T-helper 17 cell (primary cell): ENCODE measurements around the gene CACNG7. TPM values are rescaled to one million over a fixed set of nuclear protein-coding genes. Genes with fewer than 3 reads are reported as not detected.

Source experiments
- ATAC-seq: fragments of 150-1000 bp; cut with Tn5 transposase; 2 replicates; pipeline ENCODE4 v1.10.0; 2021; ENCODE audit warnings: mild to moderate bottlenecking, moderate library complexity
- DNase-seq, 3 donors: peaks; one replicate each; pipeline versions ENCODE4 v3.0.0 to v3.0.0-alpha.2; 2020 to 2021
- H3K9me3 ChIP-seq: one replicate; pipeline ENCODE4 v1.7.0; 2013; ENCODE audit warnings: low read length, mild to moderate bottlenecking; ENCODE audit not compliant: control insufficient read depth, poor library complexity, severe bottlenecking
- H3K27ac Mint-ChIP-seq: one replicate; pipeline ENCODE4 v1.8.0; 2022; ENCODE audit warnings: mild to moderate bottlenecking, moderate library complexity, mixed read lengths
- H3K27me3 Mint-ChIP-seq: one replicate; pipeline ENCODE4 v1.8.0; 2022; ENCODE audit warnings: mixed read lengths
- H3K36me3 Mint-ChIP-seq: one replicate; pipeline ENCODE4 v1.8.0; 2022; ENCODE audit warnings: low read depth, mixed read lengths
- H3K4me1 Mint-ChIP-seq: one replicate; pipeline ENCODE4 v1.8.0; 2022; ENCODE audit warnings: mild to moderate bottlenecking, mixed read lengths
- H3K4me3 Mint-ChIP-seq: one replicate; pipeline ENCODE4 v1.8.0; 2022; ENCODE audit warnings: mild to moderate bottlenecking, moderate library complexity, mixed read lengths
- total RNA-seq, 4 donors: library from RNA in 2 of 4; stranded (reverse) in 2 of 4; gene quantifications; one replicate each; pipeline ENCODE4 v1.2.3 and lab custom pipeline; 2022 to 2026

Gene CACNG7
- total RNA-seq, 2 donors from 2014 or later: not detected

GRCh38 chr19:53904909-53905308 lies 4.2 kb upstream of the CACNG7 start:
- H3K9me3 ChIP-seq: no peaks in the 10 kb centered on the region
- Mint-ChIP-seq H3K27ac (no peak overlapping the region), H3K27me3 (peaks cover 49% of the 10 kb centered on the region), H3K4me1 (peaks cover 22% of the 10 kb centered on the region), H3K4me3 (no peak overlapping the region), H3K36me3 (peaks cover 16% of the 10 kb centered on the region)
- ATAC-seq: no peak
- DNase-seq: no peak

DNA sequence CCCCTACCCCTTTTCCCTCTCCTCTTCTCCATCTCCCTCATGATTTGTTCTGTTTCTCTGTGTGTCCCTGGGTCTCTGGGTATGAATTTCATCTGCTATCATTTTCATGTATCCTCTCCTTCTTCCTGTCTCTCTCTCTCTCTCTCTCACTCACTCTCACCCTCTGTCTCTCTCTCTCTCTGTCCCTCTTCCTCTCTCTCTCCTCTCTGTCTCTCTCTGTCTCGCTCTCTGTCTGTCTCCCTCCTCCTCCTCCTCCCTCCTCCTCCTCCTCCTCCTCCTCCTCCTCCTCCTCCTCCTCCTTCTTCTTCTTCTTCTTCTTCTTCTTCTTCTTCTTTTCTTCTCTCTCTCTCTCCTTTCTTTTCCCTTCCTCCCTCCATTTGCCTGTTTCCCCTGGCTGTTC lies 3.3 kb upstream of the CACNG7 start:
- Mint-ChIP-seq H3K27ac (no peak overlapping the region), H3K27me3 (peaks cover 53% of the 10 kb centered on the region), H3K36me3 (peaks cover 21% of the 10 kb centered on the region), H3K4me1 (peaks cover 27% of the 10 kb centered on the region), H3K4me3 (peak overlapping the region; percentile 4)
- ATAC-seq (no peak), DNase-seq (no peak)
- no peaks in the 10 kb centered on the region for H3K9me3 ChIP-seq

DNA sequence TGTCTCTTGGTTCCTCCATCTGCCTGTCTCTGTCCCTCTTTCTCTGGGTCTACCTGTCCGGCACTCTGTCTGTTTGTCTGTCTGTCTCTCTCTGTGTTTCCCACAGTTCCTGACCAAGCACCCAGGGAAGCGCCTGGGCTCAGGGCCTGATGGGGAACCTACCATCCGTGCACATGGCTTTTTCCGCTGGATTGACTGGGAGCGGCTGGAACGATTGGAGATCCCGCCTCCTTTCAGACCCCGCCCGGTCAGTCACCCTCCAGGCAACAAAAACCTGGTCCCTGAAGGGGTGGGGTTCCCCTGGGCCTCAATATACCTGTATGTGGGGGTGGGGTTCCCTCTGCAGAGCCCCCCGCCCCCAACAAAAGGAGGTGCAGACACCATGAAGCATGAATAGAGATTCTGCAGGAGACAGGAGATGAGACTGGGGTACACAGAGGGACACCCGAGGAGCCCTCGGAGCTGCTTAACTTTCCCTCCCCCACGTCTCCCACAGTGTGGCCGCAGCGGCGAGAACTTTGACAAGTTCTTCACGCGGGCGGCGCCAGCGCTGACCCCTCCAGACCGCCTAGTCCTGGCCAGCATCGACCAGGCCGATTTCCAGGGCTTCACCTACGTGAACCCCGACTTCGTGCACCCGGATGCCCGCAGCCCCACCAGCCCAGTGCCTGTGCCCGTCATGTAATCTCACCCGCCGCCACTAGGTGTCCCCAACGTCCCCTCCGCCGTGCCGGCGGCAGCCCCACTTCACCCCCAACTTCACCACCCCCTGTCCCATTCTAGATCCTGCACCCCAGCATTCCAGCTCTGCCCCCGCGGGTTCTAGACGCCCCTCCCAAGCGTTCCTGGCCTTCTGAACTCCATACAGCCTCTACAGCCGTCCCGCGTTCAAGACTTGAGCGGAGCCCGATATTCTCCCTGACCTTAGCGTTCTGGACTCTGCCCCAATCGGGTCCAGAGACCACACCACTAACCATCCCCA lies 2.6 kb upstream of the CACNG7 start:
- DNase-seq (peak; percentile 45 to 66 (median 57)), ATAC-seq (peak; percentile 64)
- no peaks in the 10 kb centered on the region for H3K9me3 ChIP-seq
- Mint-ChIP-seq H3K36me3 (peaks cover 22% of the 10 kb centered on the region), H3K27me3 (peaks cover 57% of the 10 kb centered on the region), H3K4me1 (peaks cover 27% of the 10 kb centered on the region), H3K27ac (no peak overlapping the region), H3K4me3 (peak overlapping the region; percentile 50)

- peaks cover 27% of the 10 kb centered on the region for H3K4me1 Mint-ChIP-seq
- H3K36me3 Mint-ChIP-seq: peaks cover 22% of the 10 kb centered on the region
- H3K27me3 Mint-ChIP-seq: peaks cover 64% of the 10 kb centered on the region
- no peak for ATAC-seq
- peak overlapping the region; percentile 5 for H3K4me3 Mint-ChIP-seq
- no peak overlapping the region for H3K27ac Mint-ChIP-seq
- no peaks in the 10 kb centered on the region for H3K9me3 ChIP-seq
- no peak for DNase-seq
Observed at GRCh38 chr19:53907193-53907581, 1.9 kb upstream of the CACNG7 start.

GRCh38 chr19:53907690-53908089 lies 1.4 kb upstream of the CACNG7 start:
- H3K4me1 Mint-ChIP-seq: peaks cover 27% of the 10 kb centered on the region
- no peak overlapping the region for H3K27ac Mint-ChIP-seq
- no peak for ATAC-seq
- peak overlapping the region; percentile 22 for H3K4me3 Mint-ChIP-seq
- no peak for DNase-seq
- H3K36me3 Mint-ChIP-seq: peaks cover 22% of the 10 kb centered on the region
- peaks cover 69% of the 10 kb centered on the region for H3K27me3 Mint-ChIP-seq
- no peaks in the 10 kb centered on the region for H3K9me3 ChIP-seq

DNA sequence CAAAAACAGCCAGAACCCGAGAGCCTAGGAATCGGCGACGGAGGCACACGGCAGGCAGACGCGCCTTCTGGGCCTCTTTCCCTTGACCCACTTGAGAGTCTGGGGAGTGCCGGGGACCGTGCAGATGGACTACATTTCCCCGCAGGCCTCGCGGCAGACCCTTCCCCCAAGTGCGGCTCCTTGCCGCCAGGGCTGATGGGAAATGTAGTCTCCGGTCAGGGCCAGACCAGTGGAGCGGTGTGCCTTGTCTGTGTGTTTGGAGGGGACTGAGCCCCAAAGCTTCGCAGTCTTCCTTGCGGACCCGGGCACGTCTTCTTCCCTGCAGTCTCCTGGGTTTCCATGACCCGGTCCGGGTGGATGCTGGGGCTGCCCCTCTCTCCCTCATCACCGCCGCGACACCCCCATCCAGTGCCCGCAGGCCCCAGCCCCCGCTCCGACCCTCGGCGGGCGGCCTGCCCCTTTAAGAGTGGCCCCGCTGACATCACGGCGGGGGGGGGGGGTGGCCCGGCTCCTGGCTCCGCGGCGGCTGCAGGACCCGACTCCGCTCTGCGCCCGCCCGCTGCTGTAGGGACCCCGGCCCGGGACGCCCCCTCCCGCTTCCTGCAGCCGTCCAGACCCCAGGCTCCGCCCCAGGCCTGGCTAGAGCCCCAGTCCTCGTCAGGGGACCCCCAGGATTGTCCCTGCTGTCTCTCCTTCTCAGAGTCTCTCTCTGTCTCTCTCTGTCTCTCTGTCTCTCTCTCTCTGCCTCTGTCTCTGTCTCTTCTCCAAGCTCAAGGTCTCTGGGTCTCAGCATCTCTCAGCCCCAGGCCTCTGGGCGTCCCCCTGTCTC lies 758 bp upstream of the CACNG7 start:
- H3K4me1 Mint-ChIP-seq: peaks cover 27% of the 10 kb centered on the region
- H3K27ac Mint-ChIP-seq: no peak overlapping the region
- peak; percentile 73 for ATAC-seq
- peak overlapping the region; percentile 47 for H3K4me3 Mint-ChIP-seq
- H3K27me3 Mint-ChIP-seq: peaks cover 71% of the 10 kb centered on the region
- DNase-seq: peak in 1 of 3 donors; percentile 22
- no peaks in the 10 kb centered on the region for H3K9me3 ChIP-seq
- H3K36me3 Mint-ChIP-seq: peaks cover 22% of the 10 kb centered on the region

- no peak for DNase-seq
- H3K4me3 Mint-ChIP-seq: no peak overlapping the region
- peaks cover 27% of the 10 kb centered on the region for H3K4me1 Mint-ChIP-seq
- no peak overlapping the region for H3K27ac Mint-ChIP-seq
- H3K9me3 ChIP-seq: no peaks in the 10 kb centered on the region
- peaks cover 67% of the 10 kb centered on the region for H3K27me3 Mint-ChIP-seq
- peaks cover 22% of the 10 kb centered on the region for H3K36me3 Mint-ChIP-seq
- ATAC-seq: no peak
Observed at GRCh38 chr19:53909471-53910169, 542 bp downstream of the CACNG7 start.

DNA sequence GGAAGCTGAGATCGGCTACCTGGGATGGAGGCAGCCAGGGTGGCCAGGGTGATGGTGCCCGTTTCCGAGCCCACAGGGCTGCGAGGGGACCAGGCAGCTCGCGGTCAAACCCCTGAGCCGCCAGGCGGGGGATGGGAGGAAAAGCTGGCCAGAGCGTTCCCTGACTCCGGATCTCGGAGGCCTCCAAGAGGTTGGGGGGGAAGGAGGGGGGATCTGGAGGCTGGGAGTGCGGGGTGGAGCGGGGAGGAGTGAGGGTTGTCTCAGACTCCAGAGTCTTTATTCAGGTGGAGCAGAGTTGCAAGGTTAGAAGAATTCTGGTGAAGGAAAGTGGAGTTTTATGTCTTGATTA lies 1.1 kb downstream of the CACNG7 start:
- Mint-ChIP-seq H3K36me3 (peaks cover 22% of the 10 kb centered on the region), H3K27ac (no peak overlapping the region), H3K27me3 (peaks cover 62% of the 10 kb centered on the region), H3K4me1 (peaks cover 27% of the 10 kb centered on the region), H3K4me3 (no peak overlapping the region)
- DNase-seq (no peak), ATAC-seq (no peak)
- no peaks in the 10 kb centered on the region for H3K9me3 ChIP-seq

GRCh38 chr19:53912653-53913052 lies 3.6 kb downstream of the CACNG7 start:
- H3K9me3 ChIP-seq: no peaks in the 10 kb centered on the region
- Mint-ChIP-seq H3K36me3 (peaks cover 13% of the 10 kb centered on the region), H3K4me3 (no peak overlapping the region), H3K4me1 (peaks cover 18% of the 10 kb centered on the region), H3K27me3 (peaks cover 58% of the 10 kb centered on the region), H3K27ac (no peak overlapping the region)
- ATAC-seq: no peak
- no peak for DNase-seq

DNA sequence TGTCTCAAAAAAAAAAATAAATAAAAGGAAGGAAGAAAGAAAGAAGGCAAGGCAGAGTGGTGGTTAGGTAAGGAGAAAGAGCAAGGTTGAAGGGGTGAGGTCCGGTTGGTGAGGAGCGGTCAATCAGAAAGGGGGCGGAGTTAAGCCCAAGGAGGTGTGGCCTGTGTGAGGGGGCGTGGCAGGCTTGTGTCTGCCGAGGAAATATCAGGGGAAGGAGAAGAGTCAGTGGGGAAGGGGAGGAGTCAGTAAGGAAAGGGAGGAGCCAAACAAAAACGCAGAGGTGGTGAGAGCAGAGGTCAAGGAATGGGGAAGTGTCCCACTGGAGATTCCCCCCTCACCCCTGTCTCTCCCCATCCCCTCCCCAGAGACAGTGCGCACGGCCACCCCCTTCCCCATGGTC lies 5.9 kb downstream of the CACNG7 start:
- no peak for ATAC-seq
- Mint-ChIP-seq H3K4me1 (peaks cover 5% of the 10 kb centered on the region), H3K36me3 (peaks cover 7% of the 10 kb centered on the region), H3K27me3 (peaks cover 44% of the 10 kb centered on the region), H3K27ac (no peak overlapping the region), H3K4me3 (no peak overlapping the region)
- H3K9me3 ChIP-seq: no peaks in the 10 kb centered on the region
- DNase-seq: no peak

DNA sequence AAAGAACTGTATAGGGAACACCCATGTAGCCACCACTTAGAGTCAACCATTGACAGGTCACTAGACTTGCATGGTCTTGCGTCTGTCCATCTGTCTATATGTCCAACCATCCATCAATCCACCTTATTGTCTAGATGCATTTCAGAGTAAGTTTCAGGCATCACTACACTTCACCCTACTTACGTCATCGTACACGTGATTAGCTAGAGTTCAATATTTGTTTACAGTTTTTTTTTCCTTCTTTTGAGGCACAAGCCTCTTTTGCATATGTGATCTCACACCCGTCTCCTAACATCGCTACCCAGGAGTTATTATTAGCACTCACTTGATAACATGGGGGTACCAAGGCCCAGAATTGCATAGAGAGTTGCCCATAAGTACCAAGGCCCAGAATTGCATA lies 6.9 kb downstream of the CACNG7 start:
- no peaks in the 10 kb centered on the region for H3K9me3 ChIP-seq
- Mint-ChIP-seq H3K36me3 (peaks cover 2% of the 10 kb centered on the region), H3K27ac (no peak overlapping the region), H3K4me3 (no peak overlapping the region), H3K27me3 (peaks cover 34% of the 10 kb centered on the region), H3K4me1 (no peaks in the 10 kb centered on the region)
- DNase-seq: no peak
- no peak for ATAC-seq

DNA sequence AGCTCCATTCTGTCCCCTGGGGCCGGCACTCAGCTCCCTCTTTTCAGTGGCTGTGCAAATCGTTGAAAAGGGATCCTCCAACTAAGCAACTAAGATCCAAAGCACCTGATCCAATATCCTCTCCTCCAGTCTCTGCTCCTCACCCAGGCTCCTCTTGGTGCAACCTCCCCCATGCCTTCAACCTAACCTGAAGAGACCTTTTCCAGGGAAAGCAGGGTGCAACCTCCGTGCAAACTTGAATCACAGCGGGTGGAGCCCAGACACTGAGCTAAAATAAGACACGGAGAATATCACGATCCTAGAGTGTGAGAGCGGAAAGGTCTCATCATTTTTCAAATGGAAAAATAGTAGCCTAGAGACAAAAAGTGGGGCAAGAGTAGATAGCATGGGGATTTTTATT lies 8.3 kb downstream of the CACNG7 start:
- H3K4me3 Mint-ChIP-seq: no peak overlapping the region

GRCh38 chr19:53927739-53928138 lies 18.7 kb downstream of the CACNG7 start:
- Mint-ChIP-seq H3K36me3 (no peaks in the 10 kb centered on the region), H3K4me1 (no peaks in the 10 kb centered on the region), H3K4me3 (no peak overlapping the region), H3K27me3 (no peaks in the 10 kb centered on the region), H3K27ac (no peak overlapping the region)
- ATAC-seq: no peak
- peak in 1 of 3 donors; percentile 30 for DNase-seq
- no peaks in the 10 kb centered on the region for H3K9me3 ChIP-seq

More for the DNA sequence above, 8.3 kb downstream of the CACNG7 start:
- DNase-seq (no peak), ATAC-seq (no peak)
- Mint-ChIP-seq H3K27me3 (peaks cover 21% of the 10 kb centered on the region), H3K36me3 (no peaks in the 10 kb centered on the region), H3K4me1 (no peaks in the 10 kb centered on the region), H3K27ac (no peak overlapping the region)
- H3K9me3 ChIP-seq: no peaks in the 10 kb centered on the region
